Peyer's patch (tissue), 4 donors: ENCODE measurements around the gene FAM184B.

Source experiments
- POLR2A ChIP-seq, 2 donors: fragments of 450-650 bp; IDR thresholded peaks; one replicate each; pipeline ENCODE4 v1.5.1; 2017; ENCODE audit warnings: antibody characterized with exemption in 2 of 2, mild to moderate bottlenecking in 2 of 2, moderate library complexity in 2 of 2
- TF ChIP-seq, protein P1 (sequence below), 6 experiments: fragments of 450-650 bp in 4 of 6; fragments of 200-600 bp in 2 of 6; sonication (generic) in 1 of 6; IDR thresholded peaks; one replicate each; pipeline ENCODE4 v1.5.1; 2017 to 2019; ENCODE audit warnings: antibody characterized with exemption in 6 of 6, mild to moderate bottlenecking in 3 of 6, moderate library complexity in 1 of 6

DNA sequence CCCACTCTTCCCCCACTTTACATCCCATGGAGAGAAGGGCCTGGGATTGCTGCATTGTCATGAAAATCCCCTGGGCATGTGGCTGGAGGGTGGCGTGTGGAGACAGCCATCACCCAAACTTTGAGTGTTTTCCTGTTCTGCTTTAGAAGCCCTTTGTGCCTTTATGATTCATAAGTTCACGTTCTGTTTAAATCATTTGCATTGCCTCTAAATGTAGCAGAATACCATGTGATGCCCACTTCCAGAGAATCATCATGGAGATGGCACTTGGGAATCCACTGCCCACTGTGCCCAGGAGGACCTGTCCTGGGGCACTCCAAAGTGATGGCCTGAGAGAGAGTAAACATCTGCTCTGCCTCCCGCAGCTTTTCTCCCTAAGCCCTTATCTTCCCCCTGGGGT lies 114.2 kb downstream of the FAM184B start:
- TF ChIP-seq, protein P1, sequence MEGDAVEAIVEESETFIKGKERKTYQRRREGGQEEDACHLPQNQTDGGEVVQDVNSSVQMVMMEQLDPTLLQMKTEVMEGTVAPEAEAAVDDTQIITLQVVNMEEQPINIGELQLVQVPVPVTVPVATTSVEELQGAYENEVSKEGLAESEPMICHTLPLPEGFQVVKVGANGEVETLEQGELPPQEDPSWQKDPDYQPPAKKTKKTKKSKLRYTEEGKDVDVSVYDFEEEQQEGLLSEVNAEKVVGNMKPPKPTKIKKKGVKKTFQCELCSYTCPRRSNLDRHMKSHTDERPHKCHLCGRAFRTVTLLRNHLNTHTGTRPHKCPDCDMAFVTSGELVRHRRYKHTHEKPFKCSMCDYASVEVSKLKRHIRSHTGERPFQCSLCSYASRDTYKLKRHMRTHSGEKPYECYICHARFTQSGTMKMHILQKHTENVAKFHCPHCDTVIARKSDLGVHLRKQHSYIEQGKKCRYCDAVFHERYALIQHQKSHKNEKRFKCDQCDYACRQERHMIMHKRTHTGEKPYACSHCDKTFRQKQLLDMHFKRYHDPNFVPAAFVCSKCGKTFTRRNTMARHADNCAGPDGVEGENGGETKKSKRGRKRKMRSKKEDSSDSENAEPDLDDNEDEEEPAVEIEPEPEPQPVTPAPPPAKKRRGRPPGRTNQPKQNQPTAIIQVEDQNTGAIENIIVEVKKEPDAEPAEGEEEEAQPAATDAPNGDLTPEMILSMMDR (IDR thresholded peaks at IDR 0.05), result no peak
- TF ChIP-seq POLR2A (IDR thresholded peaks at IDR 0.05), result no peak
